HepG2 (cell line): ENCODE measurements around the gene DQX1. TPM values are rescaled to one million over a fixed set of nuclear protein-coding genes. Genes with fewer than 3 reads are reported as not detected.

Experiments used
- ARNT2 ChIP-seq: sonication (generic); formaldehyde crosslinking; IDR thresholded peaks from 2 replicates; pipeline ENCODE4 v1.8.0; 2022; ENCODE audit warnings: mild to moderate bottlenecking, low read depth, missing genetic modification reagents, moderate library complexity
- BORCS8-MEF2B ChIP-seq: sonication (generic); formaldehyde crosslinking; IDR thresholded peaks from 2 replicates; pipeline ENCODE4 v1.8.0; 2022; ENCODE audit warnings: mild to moderate bottlenecking, missing genetic modification reagents
- CBX5 ChIP-seq: sonication (generic); formaldehyde crosslinking; IDR thresholded peaks from 2 replicates; pipeline ENCODE4 v1.4.0; 2020; ENCODE audit warnings: missing genetic modification reagents, borderline replicate concordance
- CCAR2 ChIP-seq: fragments of 200-400 bp; formaldehyde crosslinking; optimal IDR thresholded peaks from 2 replicates; pipeline ENCODE3; 2018; ENCODE audit warnings: low read depth, mild to moderate bottlenecking, low read length, moderate library complexity
- EED ChIP-seq: sonication (generic); formaldehyde crosslinking; IDR thresholded peaks from 2 replicates; pipeline ENCODE4 v1.5.0; 2020; ENCODE audit warnings: mild to moderate bottlenecking, missing genetic modification reagents
- GATA4 ChIP-seq: sonication (generic); IDR thresholded peaks from 2 replicates; pipeline ENCODE4 v1.6.1; 2016; ENCODE audit warnings: antibody characterized with exemption, low read depth, borderline replicate concordance
- HNF1A ChIP-seq, 2 experiments: sonication (generic) in 1 of 2; formaldehyde crosslinking in 1 of 2; IDR thresholded peaks; 2 replicates each; pipeline versions ENCODE4 v1.4.0 to v1.6.1; 2016 to 2020; ENCODE audit warnings: borderline replicate concordance in 1 of 2, low read depth in 1 of 2, mild to moderate bottlenecking in 1 of 2, missing genetic modification reagents in 1 of 2
- JUN ChIP-seq: sonication (generic); formaldehyde crosslinking; IDR thresholded peaks from 2 replicates; pipeline ENCODE4 v1.4.0; 2020; ENCODE audit warnings: mild to moderate bottlenecking, missing genetic modification reagents
- RELA ChIP-seq: sonication (generic); formaldehyde crosslinking; IDR thresholded peaks from 2 replicates; pipeline ENCODE4 v1.4.0; 2020; ENCODE audit warnings: missing genetic modification reagents
- SKI ChIP-seq: fragments of 450-650 bp; IDR thresholded peaks from one replicate; pipeline ENCODE4 v1.6.1; 2018; ENCODE audit warnings: mild to moderate bottlenecking; ENCODE audit not compliant: partially characterized antibody
- TIGD3 ChIP-seq: sonication (generic); formaldehyde crosslinking; IDR thresholded peaks from 2 replicates; pipeline ENCODE4 v1.5.1; 2020; ENCODE audit warnings: mild to moderate bottlenecking, missing genetic modification reagents, borderline replicate concordance
- TOE1 ChIP-seq: sonication (generic); formaldehyde crosslinking; IDR thresholded peaks from 2 replicates; pipeline ENCODE4 v1.4.0; 2020; ENCODE audit warnings: mild to moderate bottlenecking, missing genetic modification reagents
- TRIM24 ChIP-seq: sonication (generic); formaldehyde crosslinking; IDR thresholded peaks from 2 replicates; pipeline ENCODE4 v1.8.0; 2022; ENCODE audit warnings: mild to moderate bottlenecking, missing genetic modification reagents
- TSC22D2 ChIP-seq: sonication (generic); formaldehyde crosslinking; IDR thresholded peaks from 2 replicates; pipeline ENCODE4 v1.5.1; 2020; ENCODE audit warnings: missing genetic modification reagents, mild to moderate bottlenecking, borderline replicate concordance
- ZFP1 ChIP-seq: IDR thresholded peaks from 2 replicates; pipeline ENCODE4 v1.6.1; 2016
- ZNF280B ChIP-seq: sonication (generic); formaldehyde crosslinking; IDR thresholded peaks from 2 replicates; pipeline ENCODE4 v1.5.0; 2020; ENCODE audit warnings: missing genetic modification reagents, mild to moderate bottlenecking, borderline replicate concordance
- ZNF296 ChIP-seq: sonication (generic); formaldehyde crosslinking; conservative IDR thresholded peaks from 2 replicates; pipeline ENCODE4 v1.5.0; 2020; ENCODE audit warnings: mild to moderate bottlenecking, missing genetic modification reagents
- ZNF547 ChIP-seq: sonication (generic); formaldehyde crosslinking; IDR thresholded peaks from 2 replicates; pipeline ENCODE4 v1.5.1; 2020; ENCODE audit warnings: mild to moderate bottlenecking, missing genetic modification reagents
- ZNF629 ChIP-seq: sonication (generic); formaldehyde crosslinking; conservative IDR thresholded peaks from 2 replicates; pipeline ENCODE4 v1.5.0; 2020; ENCODE audit warnings: missing genetic modification reagents
- ZNF773 ChIP-seq: sonication (generic); formaldehyde crosslinking; IDR thresholded peaks from 2 replicates; pipeline ENCODE4 v1.4.0; 2020; ENCODE audit warnings: missing genetic modification reagents, borderline replicate concordance
- ZNF850 ChIP-seq: sonication (generic); formaldehyde crosslinking; conservative IDR thresholded peaks from 2 replicates; pipeline ENCODE4 v1.9.0; 2021; ENCODE audit warnings: mild to moderate bottlenecking, missing genetic modification reagents
- polyA plus RNA-seq, 8 experiments: library from polyadenylated mRNA; depleted of rRNA in 3 of 8; stranded (reverse) in 7 of 8; unstranded in 1 of 8; fragments of >200 nt; fragmentation: Illumina TruSeq in 4 of 8; extraction: Trizol in 4 of 8; gene quantifications; 2 replicates each; pipeline versions ENCODE4 v1.2.1 to v1.2.3, GENCODE V29; 2011 to 2016; ENCODE audit warnings: low read depth in 4 of 8, missing spikeins in 1 of 8, mixed read lengths in 1 of 8; ENCODE audit not compliant: insufficient read depth in 1 of 8
- total RNA-seq, 5 experiments: library from RNA; depleted of rRNA; stranded (reverse); fragments of >200 nt; fragmentation: Illumina TruSeq; extraction: Trizol; gene quantifications; 2 replicates each; pipeline ENCODE4 v1.2.3, GENCODE V29; 2016; ENCODE audit warnings: low read depth in 1 of 5

Gene DQX1
- total and polyA plus RNA-seq, 2 of the 13 experiments (the other 11 are each of a cell fraction or from before 2014, with no cell fraction given), result 27.6 to 89.8 TPM

GRCh38 chr2:74482801-74483674 lies 43.0 kb downstream of the DQX1 start, which contains the start of the genes CCDC142 and TTC31 (continued):
- TF ChIP-seq HNF1A (IDR thresholded peaks at IDR 0.05; ENCODE audit: low read depth), result peak; percentile 68; the same call in 1 of the 2 replicates
- TF ChIP-seq HNF1A (CRISPR knock-in tag; IDR thresholded peaks at IDR 0.05; ENCODE audit: borderline replicate concordance), result peak; percentile 77; the same call in 1 of the 2 replicates
- 0 out of 2 replicates have a peak, but pooled peaks have one; percentile 91 for TF ChIP-seq ZNF850
- peak; percentile 25; the same call in 1 of the 2 replicates for TF ChIP-seq TRIM24
- TF ChIP-seq ZNF629 (CRISPR knock-in tag), result peak; percentile 72; the same call in 1 of the 2 replicates
- TF ChIP-seq TIGD3 (CRISPR knock-in tag), result no peak
- peak; percentile 88 for TF ChIP-seq ZFP1 (CRISPR knock-in tag)
- TF ChIP-seq CBX5 (CRISPR knock-in tag), result peak; percentile 76; the same call in 1 of the 2 replicates
- no peak for TF ChIP-seq ZNF296
- peak; percentile 89 for TF ChIP-seq ZNF547 (CRISPR knock-in tag)
- peak; percentile 4; the same call in 1 of the 2 replicates for TF ChIP-seq RELA (CRISPR knock-in tag)
- TF ChIP-seq EED (CRISPR knock-in tag), result no peak; the same call in 1 of the 2 replicates
- TF ChIP-seq CCAR2, result no peak
- TF ChIP-seq ZNF280B, result peak; percentile 66; the same call in 1 of the 2 replicates
- TF ChIP-seq ZNF773 (CRISPR knock-in tag), result no peak
- TF ChIP-seq BORCS8-MEF2B, result peak; percentile 79
- TF ChIP-seq ARNT2 (CRISPR knock-in tag), result peak; percentile 51; the same call in 1 of the 2 replicates
- no peak; the same call in 1 of the 2 replicates for TF ChIP-seq TOE1
- peak; percentile 18; the same call in 1 of the 2 replicates for TF ChIP-seq JUN
- TF ChIP-seq SKI, result peak; percentile 18
- peak; percentile 20; the same call in 1 of the 2 replicates for TF ChIP-seq GATA4
- peak; percentile 2; the same call in 1 of the 2 replicates for TF ChIP-seq TSC22D2 (CRISPR knock-in tag)
